NT2/D1 (cell line): ENCODE measurements around the gene PEX12.

Source experiments
- SUZ12 ChIP-seq: IDR thresholded peaks from 2 replicates; pipeline ENCODE4 v1.6.1; 2011; ENCODE audit not compliant: insufficient read length, insufficient read depth; ENCODE audit errors: extremely low read depth
- YY1 ChIP-seq: IDR thresholded peaks from 2 replicates; pipeline ENCODE4 v1.6.1; 2011; ENCODE audit not compliant: insufficient read length, insufficient read depth
- ZNF274 ChIP-seq: IDR thresholded peaks from 2 replicates; pipeline ENCODE4 v1.6.1; 2011; ENCODE audit warnings: mild to moderate bottlenecking, low read depth, low read length

DNA sequence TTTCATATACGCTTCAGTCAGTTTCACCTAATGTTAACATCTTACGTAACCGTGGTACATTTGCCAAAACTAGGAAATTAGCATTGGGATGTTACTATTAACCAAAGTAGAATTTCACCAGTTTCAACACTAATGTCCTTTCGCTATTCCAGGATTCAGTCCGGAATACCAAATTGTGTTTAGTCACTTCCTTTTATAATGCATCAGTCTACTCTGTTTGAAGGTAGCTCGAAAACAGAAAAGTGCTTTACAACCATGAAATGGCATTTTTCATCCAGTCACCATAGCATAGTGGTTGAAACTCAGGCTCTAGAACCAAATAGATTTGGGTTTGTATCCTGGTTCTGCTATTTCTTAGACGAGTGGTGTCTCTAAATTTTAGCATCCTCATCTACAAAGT is 38.2 kb upstream of the PEX12 start:
- no peak for TF ChIP-seq YY1
- TF ChIP-seq SUZ12: no peak
- no peak for TF ChIP-seq ZNF274
